ENCODE results near the gene EXOC6B.
"Not testable (repeated sequence)": the region's sequence is repeated elsewhere in the genome, so short reads cannot be mapped to it uniquely, and the experiment has no call there.

EXOC6B gene

GRCh38 chr2:72676341-72677025 lies 149.3 kb downstream of the EXOC6B start:
- no peak for DNase-seq

- no peak for DNase-seq
Measured at GRCh38 chr2:72674982-72675915, 150.6 kb downstream of the EXOC6B start.

- no peak for DNase-seq
Measured at GRCh38 chr2:72673279-72673678, 152.6 kb downstream of the EXOC6B start.

GRCh38 chr2:72669121-72669520 lies 156.7 kb downstream of the EXOC6B start:
- no peak for DNase-seq

GRCh38 chr2:72668647-72669046 lies 157.2 kb downstream of the EXOC6B start:
- DNase-seq, result no peak

GRCh38 chr2:72665448-72665847 lies 160.4 kb downstream of the EXOC6B start:
- DNase-seq, result no peak

GRCh38 chr2:72661985-72662384 lies 163.8 kb downstream of the EXOC6B start:
- no peak for DNase-seq

- no peak for DNase-seq
Measured at GRCh38 chr2:72649810-72650209, 176.0 kb downstream of the EXOC6B start.

GRCh38 chr2:72641221-72641620 lies 184.6 kb downstream of the EXOC6B start:
- not testable (repeated sequence) for DNase-seq

GRCh38 chr2:72638600-72639211 lies 187.1 kb downstream of the EXOC6B start:
- DNase-seq, result no peak

GRCh38 chr2:72636210-72636609 lies 189.6 kb downstream of the EXOC6B start:
- no peak for DNase-seq

- DNase-seq, result no peak
Measured at GRCh38 chr2:72630767-72631166, 195.1 kb downstream of the EXOC6B start.

- no peak for DNase-seq
Measured at GRCh38 chr2:72629062-72629461, 196.8 kb downstream of the EXOC6B start.

GRCh38 chr2:72627083-72627482 lies 198.8 kb downstream of the EXOC6B start:
- no peak for DNase-seq

GRCh38 chr2:72625366-72625765 lies 200.5 kb downstream of the EXOC6B start:
- no peak for DNase-seq

- no peak for DNase-seq
Measured at GRCh38 chr2:72623481-72623880, 202.4 kb downstream of the EXOC6B start.

- peak; percentile 10 for DNase-seq
Measured at GRCh38 chr2:72619626-72620025, 206.2 kb downstream of the EXOC6B start.

- DNase-seq, result no peak
Measured at GRCh38 chr2:72613931-72614330, 211.9 kb downstream of the EXOC6B start.

GRCh38 chr2:72612614-72613160 lies 213.1 kb downstream of the EXOC6B start:
- DNase-seq, result no peak

- no peak for DNase-seq
Measured at GRCh38 chr2:72607189-72607588, 218.6 kb downstream of the EXOC6B start.

- no peak for DNase-seq
Measured at GRCh38 chr2:72605836-72606442, 219.9 kb downstream of the EXOC6B start.

- DNase-seq, result no peak
Measured at GRCh38 chr2:72604468-72604867, 221.4 kb downstream of the EXOC6B start.

GRCh38 chr2:72603481-72603880 lies 222.4 kb downstream of the EXOC6B start:
- no peak for DNase-seq
